HG02571 (cell line): ENCODE measurements around the gene ARRDC2.
"Not testable (repeated sequence)": the region's sequence is repeated elsewhere in the genome, so short reads cannot be mapped to it uniquely, and the experiment has no call there.

Experiments used
- ATAC-seq: cut with Tn5 transposase; IDR thresholded peaks from one replicate; pipeline ENCODE4 v1.9.1; 2021; ENCODE audit warnings: mild to moderate bottlenecking, moderate library complexity; ENCODE audit not compliant: unreplicated experiment

The ARRDC2 gene

DNA sequence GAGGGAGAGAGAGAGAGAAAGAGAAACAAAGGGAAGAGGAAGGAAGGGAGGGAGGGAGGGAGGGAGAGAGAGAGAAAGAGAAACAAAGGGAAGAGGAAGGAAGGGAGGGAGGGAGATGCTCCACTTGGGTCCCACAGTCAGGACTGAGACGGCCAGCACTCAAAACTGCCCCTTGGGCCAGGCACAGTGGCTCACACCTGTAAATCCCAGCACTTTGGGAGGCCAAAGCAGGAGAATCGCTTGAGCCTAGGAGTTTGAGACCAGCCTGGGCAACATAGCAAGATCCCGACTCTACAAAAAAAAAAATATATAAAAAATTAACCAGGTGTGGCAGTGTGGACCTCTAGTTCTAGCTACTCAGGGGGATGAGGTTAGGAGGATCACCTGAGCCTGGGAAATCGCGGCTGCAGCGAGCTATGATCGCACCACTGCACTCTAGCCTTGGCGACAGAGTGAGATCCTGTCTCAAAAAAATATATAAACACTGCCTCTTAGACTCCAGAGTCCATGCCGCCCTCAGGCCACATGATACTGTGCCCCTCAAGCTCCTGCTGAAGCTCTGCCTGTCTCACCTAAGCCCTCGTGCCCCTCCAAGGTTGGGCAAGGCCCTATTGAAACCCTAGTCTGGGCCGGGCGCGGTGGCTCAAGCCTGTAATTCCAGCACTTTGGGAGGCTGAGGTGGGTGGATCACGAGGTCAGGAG, 8.4 kb downstream of the ARRDC2 start:
- ATAC-seq: no peak

DNA sequence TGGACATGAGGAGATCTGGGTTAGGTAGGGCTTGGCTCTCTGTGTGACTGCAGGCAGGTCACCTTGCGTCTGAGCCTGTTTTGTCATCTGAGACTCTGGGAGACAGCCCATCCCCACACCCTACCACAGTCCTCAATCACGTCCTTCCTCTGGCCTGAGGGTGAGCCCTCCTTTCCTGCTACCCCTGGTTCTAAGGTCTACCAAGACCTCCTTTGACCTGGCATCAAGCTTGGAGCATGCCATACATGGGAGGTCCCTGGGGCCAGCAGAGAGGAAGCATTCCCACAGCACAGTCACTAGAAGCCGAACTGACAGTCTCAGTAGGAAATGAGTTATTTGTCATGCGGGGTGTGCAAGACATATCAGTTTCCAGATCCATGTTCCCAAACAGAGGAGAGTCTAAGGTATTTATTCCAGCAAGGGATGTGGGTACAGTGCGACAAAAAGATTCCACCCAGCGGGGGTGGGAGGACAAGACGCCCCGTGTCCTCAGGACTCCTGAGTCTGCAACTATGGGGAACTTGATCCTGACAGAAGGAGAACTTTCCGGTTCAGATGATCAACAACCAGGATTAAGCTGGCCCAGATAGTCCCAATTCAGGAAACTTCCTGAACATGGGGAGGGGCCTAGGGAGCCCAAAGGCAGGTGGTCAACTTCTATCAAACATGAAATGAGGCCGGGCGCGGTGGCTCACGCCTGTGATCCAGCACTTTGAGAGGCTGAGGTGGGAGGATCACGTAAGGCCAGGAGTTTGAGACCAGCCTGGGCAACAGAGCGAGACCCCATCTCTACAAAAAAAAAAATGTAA, 9.5 kb downstream of the ARRDC2 start:
- ATAC-seq: no peak

DNA sequence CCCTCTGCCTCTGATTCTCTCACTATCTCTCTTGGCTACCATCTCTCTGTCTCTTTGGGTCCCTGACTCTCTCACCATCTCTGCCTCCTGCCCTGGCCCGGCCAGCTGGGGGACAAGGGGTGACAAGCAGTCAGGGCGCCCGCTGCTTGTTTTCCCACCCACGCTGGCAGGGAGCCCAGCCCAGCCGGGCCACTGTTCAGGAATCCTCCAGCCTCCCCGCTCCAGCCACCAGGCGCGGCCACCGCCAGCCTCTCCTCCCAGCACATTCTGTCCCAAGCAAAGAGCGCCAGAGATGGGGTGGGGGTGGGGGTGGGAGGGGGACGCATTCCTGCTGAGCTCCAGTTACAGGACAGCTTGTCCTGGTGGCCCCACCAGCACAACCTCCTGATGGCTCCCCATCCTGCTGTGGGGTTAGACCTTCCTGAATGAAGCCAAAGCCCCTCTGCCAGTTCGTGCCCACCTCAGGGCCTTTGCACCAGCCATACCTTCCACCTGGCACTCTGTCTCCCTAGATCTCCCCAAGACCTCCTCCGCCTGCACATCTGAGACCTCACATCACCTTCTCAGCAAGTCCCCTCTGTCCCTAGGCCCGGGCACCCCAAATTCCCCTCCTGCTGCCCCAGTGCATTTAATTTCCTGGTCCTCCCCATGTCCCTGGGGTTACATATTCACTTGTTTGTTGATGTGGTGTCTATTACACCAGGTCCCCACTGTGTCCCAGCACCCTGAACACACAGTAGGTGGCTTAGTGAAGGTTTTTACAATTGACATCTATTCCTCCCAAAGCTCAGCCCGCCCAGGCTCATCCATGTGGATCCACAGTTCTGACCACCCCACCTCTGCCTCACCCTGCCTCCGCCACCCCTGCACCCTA, 12.5 kb downstream of the ARRDC2 start:
- ATAC-seq: no peak

DNA sequence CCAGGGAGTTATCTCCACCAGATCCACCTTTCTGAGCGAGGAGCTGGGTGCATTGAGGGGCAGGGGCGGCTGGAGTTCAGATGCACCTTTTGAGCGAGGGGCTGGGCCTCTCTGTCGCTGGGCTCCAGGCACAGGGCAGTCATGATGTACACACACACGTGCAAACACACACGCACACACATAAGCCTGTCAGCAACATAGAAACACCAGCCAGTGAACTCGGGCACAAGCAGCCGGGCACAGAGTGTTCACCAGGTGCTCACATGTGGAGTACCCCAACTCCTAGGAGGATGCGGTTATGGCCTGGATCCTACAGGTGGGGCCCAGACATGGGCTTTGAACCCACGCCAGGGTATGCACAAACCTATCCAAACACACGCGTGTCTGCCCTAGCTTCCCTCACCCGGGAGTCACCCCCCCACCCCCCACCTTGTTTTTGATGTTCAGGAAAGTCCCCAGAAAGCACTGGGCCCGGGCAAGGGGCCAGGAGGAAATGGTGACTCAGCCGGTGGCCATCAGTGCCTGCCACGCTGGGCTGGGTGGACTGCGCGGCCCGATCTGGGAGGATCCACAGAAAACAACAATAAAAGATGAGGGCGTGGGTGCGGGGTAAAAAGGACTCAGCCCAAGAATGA, 13.3 kb downstream of the ARRDC2 start:
- no peak for ATAC-seq

DNA sequence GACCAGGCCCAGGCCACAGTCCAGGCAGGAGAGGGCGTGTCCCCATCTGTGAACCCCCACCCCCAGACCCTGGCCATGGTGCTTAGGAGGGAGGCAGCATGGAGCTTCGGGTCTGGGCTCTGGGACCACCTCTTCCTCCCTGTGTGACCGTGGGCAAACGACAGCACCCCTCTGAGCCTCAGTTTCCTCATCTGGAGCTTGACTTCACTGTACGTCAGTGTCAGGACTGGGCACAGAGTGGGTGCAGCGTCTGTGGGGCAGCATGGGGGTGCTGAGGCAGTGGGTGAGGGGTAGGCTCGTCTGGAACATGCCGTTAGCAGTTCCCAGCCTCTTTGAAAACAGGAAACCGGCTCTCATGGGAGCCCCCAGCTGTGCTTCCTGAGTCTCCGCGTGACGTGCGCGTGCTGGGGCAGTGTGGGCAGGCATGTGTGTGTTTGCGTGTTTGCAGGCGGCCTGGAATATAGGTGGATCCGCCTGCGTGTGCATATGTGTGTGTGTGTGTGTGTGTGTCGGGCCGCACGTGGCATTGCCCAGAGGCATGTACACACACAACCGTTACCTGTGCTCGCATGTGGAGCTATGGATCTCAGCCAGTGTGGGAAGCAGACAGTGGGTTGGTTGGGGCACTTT, 15.8 kb downstream of the ARRDC2 start:
- ATAC-seq: no peak

DNA sequence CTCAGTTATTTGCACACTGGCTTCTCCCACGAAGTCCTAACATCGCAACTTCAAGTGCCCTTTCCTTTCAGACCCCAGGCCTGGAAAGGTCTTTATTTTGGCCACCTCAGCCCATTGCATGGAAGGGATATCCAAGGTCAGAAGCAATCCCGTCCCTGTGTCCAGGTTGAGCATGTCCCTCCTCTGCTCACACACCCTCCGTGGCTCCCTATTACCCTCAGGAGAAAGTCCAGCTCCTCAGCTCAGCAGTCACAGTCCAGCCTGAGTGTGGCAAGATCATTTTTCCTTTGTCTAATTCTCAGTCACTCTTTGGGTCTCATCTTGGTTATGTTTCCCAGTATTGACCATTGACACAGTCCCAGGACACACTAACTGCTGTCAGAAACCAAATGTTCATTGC, 19.2 kb downstream of the ARRDC2 start:
- ATAC-seq: no peak

DNA sequence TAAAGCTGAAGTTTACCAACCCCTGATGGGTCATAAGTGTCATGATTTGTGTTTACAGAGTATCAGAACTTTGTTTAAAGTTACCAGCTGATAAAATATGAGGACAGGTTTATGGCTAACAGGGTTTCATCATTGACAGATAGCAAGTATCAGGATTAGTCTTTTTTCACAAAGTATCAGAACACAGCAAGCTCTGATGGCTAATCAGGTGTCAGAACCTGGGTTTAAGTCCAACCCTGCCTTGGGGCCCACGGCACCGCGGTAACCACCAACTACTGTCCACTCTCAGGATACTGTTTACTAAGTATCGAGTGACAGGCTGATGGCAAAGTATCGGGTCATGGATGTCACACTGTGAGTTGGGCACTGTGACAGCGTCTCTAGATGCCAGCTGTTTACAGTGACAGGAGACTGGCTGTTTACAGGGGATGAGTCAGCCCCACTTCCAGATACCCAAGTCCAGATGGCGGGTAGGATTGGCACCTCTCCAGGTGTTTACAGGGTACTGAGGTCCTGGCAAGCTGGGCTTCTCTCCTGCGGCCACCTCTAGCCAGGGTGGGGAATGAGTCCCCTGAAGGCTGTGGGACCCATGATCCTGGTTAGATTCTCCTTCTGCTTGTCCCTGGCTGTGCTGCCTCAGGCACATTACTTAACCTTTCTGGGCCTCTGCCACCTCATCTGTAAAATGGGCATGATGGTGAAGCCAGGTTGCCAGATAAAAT, 21.8 kb downstream of the ARRDC2 start:
- ATAC-seq: no peak

DNA sequence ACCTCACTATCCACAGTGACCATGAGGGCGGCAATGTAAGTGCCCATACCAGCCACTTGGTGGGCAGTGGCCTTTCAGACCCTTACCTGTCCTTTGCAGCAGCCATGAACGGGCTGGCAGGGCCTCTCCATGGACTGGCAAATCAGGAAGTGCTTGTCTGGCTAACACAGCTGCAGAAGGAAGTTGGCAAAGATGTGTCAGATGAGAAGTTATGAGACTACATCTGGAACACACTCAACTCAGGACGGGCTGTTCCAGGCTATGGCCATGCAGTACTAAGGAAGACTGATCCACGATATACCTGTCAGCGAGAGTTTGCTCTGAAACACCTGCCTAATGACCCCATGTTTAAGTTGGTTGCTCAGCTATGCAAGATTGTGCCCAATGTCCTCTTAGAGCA, 23.4 kb downstream of the ARRDC2 start:
- ATAC-seq: not testable (repeated sequence)

DNA sequence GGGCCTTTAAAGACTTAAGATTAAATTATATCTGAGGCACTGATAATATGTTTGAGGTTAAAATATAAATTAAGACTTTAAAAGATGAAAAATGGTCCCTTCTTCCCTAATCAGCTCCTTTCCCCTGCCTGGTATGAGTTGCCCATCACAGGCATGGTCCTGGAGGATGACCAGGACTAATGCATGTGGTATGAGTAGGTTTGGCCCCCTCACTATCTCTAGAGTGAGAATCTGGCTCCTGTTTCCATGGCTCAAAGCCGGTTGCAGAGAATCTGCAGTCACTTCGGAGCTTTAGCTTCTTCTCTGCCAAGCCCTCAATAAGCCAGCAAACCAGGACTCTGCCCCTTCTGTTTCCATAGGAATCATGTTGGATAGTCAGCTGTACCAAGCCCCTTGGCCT, 24.1 kb downstream of the ARRDC2 start:
- ATAC-seq: not testable (repeated sequence)

DNA sequence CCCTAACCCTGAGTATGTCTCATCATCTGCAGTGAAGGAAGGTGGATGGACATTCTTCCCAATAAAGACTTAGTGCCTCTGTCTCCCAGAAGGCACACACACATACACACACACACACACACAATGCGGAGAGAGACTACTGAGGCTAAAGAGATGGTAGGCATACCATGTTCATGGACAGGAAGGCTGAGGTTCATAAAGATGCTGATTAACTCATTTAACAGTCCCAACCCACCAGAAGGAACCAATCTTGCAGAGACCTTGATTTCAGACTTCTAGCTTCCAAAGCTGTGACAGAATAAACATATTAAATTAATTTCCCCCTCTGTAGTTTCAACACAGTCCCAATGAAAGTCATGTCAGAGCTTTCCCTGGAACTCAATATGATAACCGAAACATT, 33.1 kb downstream of the ARRDC2 start:
- no peak for ATAC-seq

DNA sequence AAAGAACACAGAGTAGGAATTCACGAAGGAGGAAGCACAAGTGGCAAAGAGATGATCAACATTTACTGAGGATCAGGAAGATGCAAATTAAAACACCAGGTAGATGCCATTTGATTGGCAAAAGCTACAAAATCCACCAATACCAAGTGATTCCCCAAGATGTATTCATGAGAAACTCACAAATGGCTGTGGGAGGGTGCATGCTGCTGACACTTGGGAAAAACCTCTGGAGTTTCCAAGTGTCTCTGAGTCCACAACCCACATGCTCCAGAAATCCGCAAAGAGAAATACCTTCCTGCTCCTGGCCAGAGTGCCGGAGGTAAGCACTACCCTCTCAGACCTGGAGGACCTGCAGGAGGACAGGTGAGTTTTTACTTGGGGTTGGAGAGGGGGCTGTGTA, 35.7 kb downstream of the ARRDC2 start:
- ATAC-seq: no peak

DNA sequence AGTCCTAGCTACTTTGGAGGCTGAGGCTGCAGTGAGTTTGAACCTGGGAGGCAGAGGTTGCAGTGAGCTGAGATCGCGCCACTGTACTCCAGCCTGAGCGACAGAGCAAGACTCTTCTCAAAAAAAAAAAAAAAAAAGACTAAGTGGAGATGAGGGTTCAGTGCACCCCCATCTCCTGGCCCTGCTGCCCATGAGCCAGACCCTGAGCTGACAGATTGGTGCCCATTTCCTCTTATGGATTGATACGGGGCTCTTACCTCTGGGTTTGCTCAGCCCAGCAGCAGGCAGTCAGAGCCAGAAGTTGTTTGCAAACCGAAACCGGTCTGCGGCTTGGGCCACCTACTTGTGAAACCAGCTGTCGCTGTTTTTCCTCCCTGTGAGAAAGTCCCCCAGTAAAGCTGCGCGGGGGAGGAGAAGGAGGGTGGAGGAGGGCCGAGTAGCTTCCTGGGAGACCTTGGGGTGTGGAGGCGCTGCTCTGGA, 36.9 kb downstream of the ARRDC2 start:
- peak; percentile 80 for ATAC-seq

DNA sequence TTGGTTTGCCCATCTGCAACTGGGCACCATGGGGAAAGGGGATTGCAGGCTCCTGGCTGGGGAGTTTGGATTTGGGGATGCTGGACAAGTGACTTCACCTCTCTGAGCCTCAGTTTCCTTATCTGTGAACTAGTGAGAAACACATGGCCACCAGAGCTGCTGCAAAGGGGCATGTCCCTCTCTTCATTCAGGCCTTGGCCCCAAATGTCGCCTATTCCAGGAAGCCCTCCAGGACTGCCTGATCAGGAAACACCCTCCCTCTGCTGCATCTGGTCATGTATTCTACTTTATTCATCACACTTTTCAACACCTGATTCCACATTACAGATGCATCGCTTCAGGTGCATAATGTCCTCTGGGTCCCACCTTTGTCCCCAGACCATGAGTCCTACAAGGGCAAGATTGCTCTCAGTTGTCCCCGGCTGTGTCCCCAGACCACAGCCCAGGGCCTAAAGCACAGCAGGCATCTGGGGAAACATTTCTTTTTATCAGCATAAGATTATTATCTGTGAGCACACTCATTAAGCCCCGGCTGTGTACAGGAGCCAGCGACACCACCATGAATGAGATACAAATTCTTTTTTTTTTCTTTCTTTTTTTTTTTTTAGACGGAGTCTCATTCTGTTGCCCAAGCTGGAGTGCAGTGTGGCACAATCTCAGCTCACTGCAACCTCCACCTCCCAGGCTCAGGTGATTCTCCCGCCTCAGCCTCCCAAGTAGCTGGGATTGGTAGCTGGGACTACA, 37.5 kb downstream of the ARRDC2 start:
- ATAC-seq: no peak

DNA sequence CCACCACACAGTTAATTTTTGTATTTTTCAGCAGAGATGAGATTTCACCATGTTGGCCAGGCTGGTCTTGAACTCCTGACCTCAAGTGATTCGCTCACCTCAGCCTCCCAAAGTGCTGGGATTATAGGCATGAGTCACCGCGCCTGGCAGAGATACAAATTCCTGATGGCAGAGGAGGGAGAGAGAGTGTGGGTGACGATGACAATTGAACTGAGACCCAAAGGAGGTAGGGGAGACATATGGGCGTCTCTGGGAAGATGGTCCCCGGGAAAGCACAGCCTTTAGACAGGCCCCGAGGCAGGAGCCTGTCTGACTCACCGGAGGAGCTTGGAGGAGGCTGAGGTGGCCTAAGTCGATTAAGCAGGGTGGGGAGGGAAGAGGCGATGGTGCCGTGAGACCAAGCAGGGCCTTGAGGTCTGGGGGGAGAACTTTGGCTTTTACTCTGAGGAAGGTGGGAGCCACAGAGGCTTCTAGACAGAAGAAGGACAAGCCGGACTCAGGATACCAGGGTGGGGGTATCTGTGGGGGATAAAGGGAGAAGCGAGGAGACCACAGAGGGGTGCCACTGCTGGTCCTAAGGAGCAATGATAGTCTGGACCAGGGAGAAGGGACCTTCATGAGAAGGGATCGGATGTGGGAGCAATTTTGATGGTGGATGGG, 38.2 kb downstream of the ARRDC2 start:
- no peak for ATAC-seq

DNA sequence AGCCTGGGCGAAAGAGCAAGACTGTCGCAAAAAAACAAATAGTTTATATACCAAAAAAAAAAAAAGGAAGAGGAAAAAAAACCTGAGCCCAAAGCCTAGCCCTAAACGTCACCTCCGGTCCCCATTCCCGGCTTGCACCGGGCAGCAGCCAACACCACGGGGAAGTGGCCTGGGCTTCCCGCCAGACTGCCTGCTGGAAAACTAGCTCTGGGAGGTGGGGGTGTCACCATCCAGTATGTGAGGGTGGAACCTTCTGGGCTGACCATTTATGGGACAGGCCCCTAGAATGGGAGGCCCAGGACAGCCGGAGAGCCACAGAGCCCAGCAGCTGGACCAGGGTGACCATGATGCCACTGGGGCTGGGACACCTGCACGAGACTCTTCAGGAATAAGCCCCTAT, 41.4 kb downstream of the ARRDC2 start:
- ATAC-seq: no peak

DNA sequence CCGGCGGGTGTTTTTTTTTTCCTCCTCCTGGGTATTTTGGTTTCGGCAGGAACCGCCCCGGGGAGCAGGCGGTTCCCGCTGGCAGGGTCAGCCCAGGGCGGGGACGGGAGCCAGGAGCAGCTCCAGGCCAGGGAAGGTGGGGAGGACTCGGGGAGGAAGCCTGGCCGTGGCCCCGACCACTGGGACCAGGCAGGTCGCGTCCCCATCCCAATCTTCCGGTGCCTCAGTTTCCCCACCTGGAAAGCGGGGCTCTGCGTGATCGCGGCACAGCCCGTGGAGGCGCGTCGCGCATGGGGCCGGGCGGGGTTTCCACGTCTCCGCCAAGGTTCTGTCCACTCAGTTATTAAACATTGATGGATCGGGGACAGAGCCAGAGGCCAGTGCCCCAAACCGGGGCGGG, 43.9 kb downstream of the ARRDC2 start:
- no peak for ATAC-seq

DNA sequence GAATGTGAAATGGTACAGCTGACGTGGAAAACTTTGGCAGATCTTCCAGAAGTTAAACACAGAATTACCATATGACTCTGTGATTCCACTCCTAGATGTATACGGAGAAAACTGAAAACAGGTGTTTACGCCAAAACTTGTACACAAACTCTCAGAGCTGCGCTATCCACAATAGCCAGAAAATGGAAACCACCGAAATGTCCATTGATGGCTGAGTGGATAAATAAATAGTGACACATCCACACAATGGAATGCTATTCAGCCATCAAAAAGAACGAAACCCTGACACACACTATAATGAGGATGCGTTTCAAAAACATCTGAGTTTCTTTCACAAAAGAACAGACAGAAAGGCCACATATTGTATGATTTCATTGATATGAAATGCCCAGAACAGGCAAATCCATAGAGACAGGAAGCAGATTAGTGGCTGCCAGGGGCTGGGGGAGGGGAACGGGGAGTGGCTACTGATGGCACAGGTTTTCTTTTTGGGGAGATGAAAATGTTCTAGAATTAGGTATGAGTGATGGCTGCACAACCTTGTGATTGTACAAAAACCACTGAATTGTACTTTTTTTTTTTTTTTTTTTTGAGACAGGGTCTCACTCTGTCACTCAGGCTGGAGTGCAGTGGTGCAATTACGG, 45.7 kb downstream of the ARRDC2 start:
- ATAC-seq: no peak

DNA sequence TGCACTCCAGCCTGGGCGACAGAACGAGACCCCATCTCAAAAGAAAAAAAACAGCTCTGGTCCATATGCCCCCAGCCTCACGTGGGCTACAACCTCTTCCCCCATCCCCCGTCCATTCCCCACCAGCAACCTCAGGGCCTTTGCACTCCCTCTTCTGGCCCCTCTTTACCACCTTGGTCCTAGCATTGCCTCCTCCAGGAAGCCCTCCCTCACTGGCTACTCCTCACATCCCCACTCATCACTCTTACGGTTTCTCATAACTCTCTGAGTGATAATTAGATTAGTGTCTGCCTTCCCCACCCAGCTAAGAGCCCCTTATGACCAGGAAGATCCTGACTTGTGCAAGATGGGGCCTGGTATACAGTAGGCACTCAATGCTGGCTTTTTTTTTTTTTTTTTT, 48.0 kb downstream of the ARRDC2 start:
- ATAC-seq: no peak
